HG02642 (cell line): Measurements from ENCODE around the gene CDK14.

Experiments used
- ATAC-seq: cut with Tn5 transposase; IDR thresholded peaks from one replicate; pipeline ENCODE4 v1.9.1; 2021; ENCODE audit warnings: mild to moderate bottlenecking; ENCODE audit not compliant: unreplicated experiment, poor library complexity

CDK14 gene

GRCh38 chr7:90972906-90973550 lies 376.9 kb downstream of the CDK14 start:
- ATAC-seq, result no peak

- ATAC-seq, result no peak
These were observed 380.9 kb downstream of the CDK14 start for GRCh38 chr7:90977056-90977455.

GRCh38 chr7:90980545-90980944 lies 384.4 kb downstream of the CDK14 start:
- ATAC-seq, result no peak

DNA sequence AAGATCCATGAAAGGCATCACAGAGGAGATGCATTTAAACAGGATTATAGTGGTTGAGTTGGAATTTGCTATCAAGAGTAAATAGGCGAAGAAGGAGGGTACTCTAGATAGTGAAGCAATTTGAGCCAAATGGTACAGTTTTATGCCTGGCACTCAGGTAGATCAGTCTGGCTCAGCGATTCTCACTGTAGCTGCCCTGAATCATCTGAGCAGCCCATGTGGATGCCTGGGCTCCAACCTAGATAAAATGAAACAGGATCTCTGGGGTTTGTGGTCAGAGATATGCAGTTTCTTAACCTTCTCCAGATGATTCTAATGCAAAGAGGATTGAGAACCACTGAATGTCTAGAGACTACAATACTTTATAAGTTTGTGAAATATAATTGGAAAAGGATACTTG lies 386.1 kb downstream of the CDK14 start:
- ATAC-seq, result no peak

DNA sequence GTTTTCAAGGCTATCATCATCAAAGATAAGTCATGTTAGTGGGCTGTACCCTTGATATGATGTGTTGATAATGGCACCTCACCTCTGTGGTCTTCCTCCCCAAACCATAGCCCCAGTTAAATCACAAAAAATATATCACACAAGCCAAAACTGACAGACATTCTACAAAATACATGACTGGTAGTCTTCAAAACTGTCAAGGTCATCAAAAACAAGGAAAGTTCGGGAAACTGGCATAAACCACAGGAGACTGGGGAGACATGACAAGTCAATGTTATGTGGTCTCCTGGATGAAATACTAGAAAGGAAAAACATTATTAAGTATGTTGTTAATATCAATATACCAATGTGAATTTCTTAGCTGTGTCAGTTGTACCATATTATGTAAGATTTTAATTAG lies 388.6 kb downstream of the CDK14 start:
- ATAC-seq, result no peak

DNA sequence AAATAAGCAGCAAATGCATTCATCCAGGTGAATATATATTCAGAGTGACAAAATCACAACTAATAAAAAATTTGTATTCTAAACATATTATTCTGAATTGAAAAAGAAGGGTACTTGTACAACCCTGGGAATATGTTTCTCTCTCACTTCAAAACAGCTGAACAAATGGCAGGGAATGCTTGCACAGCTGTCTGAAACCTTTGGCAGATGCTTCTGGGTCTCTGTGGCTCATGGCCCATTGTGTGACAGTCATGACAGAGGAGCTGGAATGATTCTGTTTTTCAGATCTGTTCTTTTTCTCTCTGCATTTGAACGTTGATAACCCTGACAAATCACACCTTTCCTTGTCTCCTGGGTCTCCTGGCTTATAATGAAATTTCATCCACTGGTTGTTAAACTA lies 392.4 kb downstream of the CDK14 start:
- ATAC-seq, result no peak

DNA sequence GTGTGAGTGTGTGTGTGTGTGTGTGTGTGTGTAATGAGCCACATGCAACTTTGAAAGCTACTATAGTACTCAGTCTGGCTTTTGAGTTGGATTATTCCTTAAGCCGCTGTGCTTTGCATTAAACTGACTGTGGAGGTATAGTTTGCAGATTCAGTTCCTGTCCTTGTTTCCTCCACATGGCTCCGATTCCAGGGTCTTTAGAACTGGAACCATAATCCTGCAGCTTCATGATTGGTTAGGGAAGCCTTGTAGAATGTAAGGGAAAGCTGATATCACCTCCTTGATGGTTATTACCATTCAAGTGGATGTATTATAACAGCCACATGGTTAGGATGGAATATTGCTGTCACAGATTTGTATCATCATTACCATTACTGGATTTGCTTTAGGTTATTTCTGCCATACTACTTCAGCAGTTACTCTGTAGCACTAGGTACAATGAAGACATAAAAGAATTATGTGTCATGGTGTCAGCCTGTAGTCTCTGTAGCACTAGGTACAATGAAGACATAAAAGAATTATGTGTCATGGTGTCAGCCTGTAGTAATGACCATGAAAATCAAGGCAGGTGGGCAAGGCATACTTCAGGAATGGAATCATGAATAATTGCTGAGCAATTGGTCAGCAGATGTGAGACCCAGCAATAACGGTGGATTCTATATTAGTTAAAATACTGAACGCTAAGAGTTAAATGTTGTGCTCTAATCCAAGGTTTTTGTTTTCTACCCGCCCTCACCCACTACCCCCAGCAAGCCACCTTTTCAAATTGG lies 393.1 kb downstream of the CDK14 start:
- no peak for ATAC-seq

DNA sequence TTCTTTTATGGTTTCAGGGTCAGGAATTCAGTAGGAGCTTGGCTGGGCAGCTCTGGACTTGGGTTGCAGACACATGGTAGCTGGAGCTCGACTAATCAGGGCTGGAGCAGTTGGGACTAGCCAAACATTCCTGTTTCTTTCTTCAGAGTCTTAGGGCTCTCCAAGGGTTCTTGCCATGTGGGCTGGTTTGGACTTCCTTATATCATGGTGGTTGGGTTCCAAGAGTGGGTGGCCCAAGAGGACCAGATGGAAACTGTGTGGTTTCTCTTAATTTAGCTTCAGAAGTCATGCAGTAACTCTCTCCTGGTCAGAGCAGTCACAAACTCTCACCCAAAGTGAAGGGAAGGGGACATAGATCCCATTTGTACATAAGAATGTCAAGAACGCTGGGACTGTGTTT lies 398.0 kb downstream of the CDK14 start:
- no peak for ATAC-seq

DNA sequence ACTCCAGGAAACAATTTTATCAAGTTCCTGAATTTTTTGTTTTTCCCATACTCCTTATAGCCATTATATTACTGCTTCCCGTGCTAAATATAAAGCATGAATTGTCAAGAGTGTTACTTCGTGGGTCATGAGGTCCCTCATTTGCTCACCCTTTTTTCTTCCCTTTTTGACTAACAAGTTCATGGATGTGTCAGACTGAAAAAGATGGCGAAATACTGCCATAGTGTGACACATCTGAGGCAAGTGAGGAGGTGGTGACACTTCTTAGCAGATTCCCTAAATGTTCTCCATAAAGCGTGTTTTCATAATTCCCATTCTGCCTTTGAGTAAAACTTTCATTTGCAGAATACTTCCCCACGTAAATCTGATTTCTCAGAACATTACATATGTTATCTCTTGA lies 398.5 kb downstream of the CDK14 start:
- no peak for ATAC-seq

GRCh38 chr7:90995996-90996395 lies 399.9 kb downstream of the CDK14 start:
- no peak for ATAC-seq

DNA sequence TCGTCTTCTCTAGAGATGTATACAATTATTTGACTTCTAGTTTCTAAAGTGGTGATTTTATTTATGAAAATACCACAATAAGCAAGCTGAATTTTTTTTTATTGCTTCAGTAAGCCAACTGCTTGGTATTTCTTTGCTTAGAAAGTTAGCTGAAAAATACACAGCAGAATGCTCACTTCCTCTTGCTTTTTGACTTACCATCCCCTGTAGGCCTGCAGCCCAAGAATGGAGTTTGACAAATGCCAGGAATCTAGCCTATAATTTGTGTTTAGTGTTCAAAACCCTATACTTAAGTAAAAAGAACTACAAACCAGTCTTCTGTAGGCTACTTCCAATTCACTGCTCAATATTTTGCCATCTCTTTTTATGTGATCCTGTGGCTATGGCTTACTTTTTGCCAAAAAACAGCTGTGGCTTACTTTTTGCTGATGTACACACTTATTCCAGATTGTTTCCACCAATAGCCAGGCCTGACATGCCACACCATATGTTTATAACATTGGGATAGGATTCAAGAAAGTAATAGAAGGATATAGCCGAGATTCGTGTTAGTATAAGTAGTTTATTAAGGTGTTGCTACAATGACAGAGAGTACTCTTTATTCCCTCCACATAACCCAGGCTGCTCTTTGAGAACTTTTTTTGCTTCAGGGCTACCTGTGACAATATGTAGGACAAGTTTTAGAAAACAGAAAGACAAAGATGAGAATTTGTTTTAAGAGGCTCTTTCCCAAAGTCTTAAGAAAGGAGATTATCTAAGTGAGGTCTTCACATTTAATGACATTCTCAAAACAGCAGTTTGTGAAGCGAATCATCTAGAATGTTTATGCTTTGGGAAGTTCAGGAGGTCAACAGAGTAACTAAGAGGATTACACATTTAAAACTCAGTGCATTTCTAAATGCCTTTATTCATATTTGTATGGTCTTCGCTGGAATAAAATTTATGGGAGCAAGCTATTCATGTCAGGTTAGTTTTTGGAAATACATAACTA lies 404.2 kb downstream of the CDK14 start:
- no peak for ATAC-seq

GRCh38 chr7:91005024-91005423 lies 408.9 kb downstream of the CDK14 start:
- no peak for ATAC-seq

DNA sequence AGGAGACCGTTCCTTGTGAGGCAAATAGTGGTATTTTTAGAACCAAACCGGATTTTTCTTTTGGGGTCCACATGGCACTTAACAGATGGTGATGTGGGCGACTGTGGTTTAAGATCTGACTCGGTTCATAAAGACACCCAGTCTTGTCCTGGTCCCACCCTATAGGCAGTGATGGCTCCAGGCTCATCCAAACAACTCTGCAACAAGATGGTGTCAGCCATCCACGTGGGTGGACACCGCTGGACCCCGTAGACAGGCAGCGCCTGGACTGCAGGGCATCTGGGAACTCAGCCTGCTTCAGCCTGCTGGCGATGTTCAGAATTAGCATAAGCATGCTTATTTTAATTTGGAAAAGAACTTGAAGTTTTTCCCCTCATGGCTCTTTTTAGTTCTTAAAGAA lies 409.7 kb downstream of the CDK14 start:
- no peak for ATAC-seq

DNA sequence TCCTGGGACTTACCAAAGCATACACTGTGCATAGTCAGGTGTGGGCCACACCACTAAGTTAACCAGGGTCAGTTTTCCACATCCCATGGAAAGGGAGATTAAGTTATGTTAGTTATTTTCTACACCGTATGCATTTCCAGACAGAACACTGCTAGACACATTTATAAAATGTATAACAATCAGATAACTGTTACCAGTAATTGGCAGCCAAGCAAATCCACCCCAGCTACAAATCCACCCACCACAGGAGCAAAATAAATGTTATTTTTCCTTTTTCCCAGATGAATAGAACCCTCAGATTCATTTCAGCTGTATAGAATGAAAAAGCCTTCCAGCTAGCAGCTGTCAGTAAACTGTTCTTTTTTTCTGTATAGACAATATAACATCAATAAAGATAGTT lies 411.2 kb downstream of the CDK14 start:
- no peak for ATAC-seq

GRCh38 chr7:91013078-91013477 lies 417.0 kb downstream of the CDK14 start:
- no peak for ATAC-seq

DNA sequence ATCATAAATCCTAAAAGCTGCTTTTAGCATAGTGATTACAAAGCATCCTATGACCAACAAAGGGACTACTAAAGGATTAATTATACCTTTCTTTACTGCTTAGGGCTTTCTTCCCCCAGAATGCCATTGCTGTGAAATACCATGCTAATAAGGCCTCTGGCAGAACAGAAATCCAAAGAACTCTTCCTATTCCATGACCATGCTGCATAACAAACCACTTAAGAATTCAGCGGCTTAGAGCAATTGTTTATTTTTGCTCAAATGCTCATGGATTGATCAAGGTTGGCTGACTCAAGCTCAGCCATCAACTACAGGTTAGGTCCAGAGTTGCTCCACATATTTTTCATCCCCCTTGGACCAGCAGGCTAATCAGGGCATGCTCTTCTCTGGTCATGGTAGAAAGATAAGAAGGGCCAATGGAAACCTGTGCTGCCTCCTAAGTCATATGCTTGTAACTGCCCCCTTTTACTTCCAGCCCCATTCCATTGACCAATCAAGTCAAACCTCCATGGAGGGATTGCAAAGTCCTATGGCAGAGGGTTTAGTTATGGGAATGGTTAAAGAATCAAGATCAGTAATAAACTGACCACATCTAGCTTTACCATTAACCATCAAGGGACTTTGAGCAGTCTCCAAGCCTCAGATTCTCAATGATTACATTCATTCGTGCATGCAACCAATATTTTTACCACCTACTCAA lies 423.7 kb downstream of the CDK14 start:
- ATAC-seq, result no peak

GRCh38 chr7:91020636-91021385 lies 424.7 kb downstream of the CDK14 start:
- ATAC-seq, result no peak

DNA sequence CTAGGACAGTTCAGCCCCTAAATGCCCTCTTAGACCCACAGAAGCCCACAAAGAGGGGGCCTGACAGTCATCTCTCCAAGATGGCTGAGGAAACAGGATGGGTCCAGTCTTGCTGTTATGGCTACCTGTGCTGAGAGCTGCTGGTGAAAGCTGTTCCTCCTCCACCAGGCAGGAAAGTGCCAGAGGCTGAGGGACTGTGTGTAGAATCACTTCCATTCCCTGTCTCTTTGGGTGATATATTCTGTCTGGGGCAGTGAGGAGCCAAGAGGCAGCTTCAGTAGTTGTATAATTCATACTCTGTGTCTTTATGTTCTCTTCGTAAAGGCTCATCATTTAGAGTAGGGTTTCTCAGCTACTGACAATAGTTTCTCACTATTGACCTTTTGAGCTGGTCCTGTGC lies 425.8 kb downstream of the CDK14 start:
- ATAC-seq, result no peak

- ATAC-seq, result no peak
These were observed 429.8 kb downstream of the CDK14 start for GRCh38 chr7:91025906-91026390.
